MG63 (cell line): Measurements from ENCODE around the gene FADS2. TPM values are rescaled to one million over a fixed set of nuclear protein-coding genes. Genes with fewer than 3 reads are reported as not detected.
A peak's percentile ranks its signal among the peaks of the same experiment; 100 is the strongest.

Experiments
- DNase-seq: peaks from one replicate; pipeline ENCODE4 v3.0.0-alpha.2; 2020
- H3K27me3 ChIP-seq: fragments of 250-450 bp; sonication (Bioruptor Pico); 2 replicates; pipeline ENCODE4 v1.5.1; 2020; ENCODE audit warnings: mild to moderate bottlenecking, moderate library complexity
- H3K36me3 ChIP-seq: fragments of 250-450 bp; sonication (Bioruptor Pico); 2 replicates; pipeline ENCODE4 v1.5.1; 2020; ENCODE audit warnings: mild to moderate bottlenecking, moderate library complexity
- H3K4me3 ChIP-seq: fragments of 250-450 bp; sonication (Bioruptor Pico); 2 replicates; pipeline ENCODE4 v1.5.1; 2020; ENCODE audit warnings: mild to moderate bottlenecking, moderate library complexity
- H3K9me3 ChIP-seq: fragments of 250-450 bp; sonication (Bioruptor Pico); 2 replicates; pipeline ENCODE4 v1.5.1; 2020; ENCODE audit warnings: mild to moderate bottlenecking, moderate library complexity
- total RNA-seq: library from RNA; depleted of rRNA; stranded (reverse); fragments of >200 nt; shearing (Covaris generic); gene quantifications from 2 replicates; pipeline ENCODE4 v1.2.3, GENCODE V29; 2014; ENCODE audit warnings: low replicate concordance

Gene FADS2
- total RNA-seq, 1 experiment from 2014 or later = 22.6 TPM

GRCh38 chr11:61898247-61898582, 70.1 kb downstream of the FADS2 start:
- Histone ChIP-seq H3K36me3 (no peaks in the 10 kb centered on the region), H3K4me3 (no peak overlapping the region), H3K9me3 (no peaks in the 10 kb centered on the region), H3K27me3 (no peaks in the 10 kb centered on the region)
- no peak for DNase-seq

- Histone ChIP-seq H3K27me3 (no peaks in the 10 kb centered on the region), H3K36me3 (no peaks in the 10 kb centered on the region), H3K4me3 (no peak overlapping the region), H3K9me3 (no peaks in the 10 kb centered on the region)
- DNase-seq = peak; percentile 68
Observed at GRCh38 chr11:61899146-61899841, 71.2 kb downstream of the FADS2 start.

GRCh38 chr11:61900251-61900650, 72.2 kb downstream of the FADS2 start:
- Histone ChIP-seq H3K9me3 (no peaks in the 10 kb centered on the region), H3K36me3 (no peaks in the 10 kb centered on the region), H3K27me3 (no peaks in the 10 kb centered on the region), H3K4me3 (no peak overlapping the region)
- no peak for DNase-seq

- no peak for DNase-seq
- Histone ChIP-seq H3K4me3 (no peak overlapping the region), H3K27me3 (no peaks in the 10 kb centered on the region), H3K36me3 (no peaks in the 10 kb centered on the region), H3K9me3 (no peaks in the 10 kb centered on the region)
Observed at GRCh38 chr11:61901397-61901796, 73.3 kb downstream of the FADS2 start.

- Histone ChIP-seq H3K4me3 (no peak overlapping the region), H3K36me3 (no peaks in the 10 kb centered on the region), H3K27me3 (no peaks in the 10 kb centered on the region), H3K9me3 (no peaks in the 10 kb centered on the region)
- DNase-seq = no peak
Observed at GRCh38 chr11:61902313-61902712, 74.2 kb downstream of the FADS2 start.

- DNase-seq = no peak
- Histone ChIP-seq H3K9me3 (no peaks in the 10 kb centered on the region), H3K4me3 (no peak overlapping the region), H3K27me3 (no peaks in the 10 kb centered on the region), H3K36me3 (no peaks in the 10 kb centered on the region)
Observed at GRCh38 chr11:61903845-61904244, 75.7 kb downstream of the FADS2 start.

- no peak overlapping the region for H3K4me3 ChIP-seq
- H3K36me3 ChIP-seq = no peaks in the 10 kb centered on the region
Observed at GRCh38 chr11:61904539-61905048, 76.5 kb downstream of the FADS2 start.

GRCh38 chr11:61905067-61905696, 77.1 kb downstream of the FADS2 start:
- no peaks in the 10 kb centered on the region for H3K36me3 ChIP-seq
- no peak overlapping the region for H3K4me3 ChIP-seq
- H3K27me3 ChIP-seq = no peaks in the 10 kb centered on the region
- DNase-seq = no peak
- no peaks in the 10 kb centered on the region for H3K9me3 ChIP-seq

More at GRCh38 chr11:61904539-61905048, 76.5 kb downstream of the FADS2 start:
- Histone ChIP-seq H3K9me3 (no peaks in the 10 kb centered on the region), H3K27me3 (no peaks in the 10 kb centered on the region)
- no peak for DNase-seq

GRCh38 chr11:61905801-61906521, 77.9 kb downstream of the FADS2 start:
- Histone ChIP-seq H3K9me3 (no peaks in the 10 kb centered on the region), H3K27me3 (no peaks in the 10 kb centered on the region), H3K36me3 (no peaks in the 10 kb centered on the region), H3K4me3 (no peak overlapping the region)
- DNase-seq = no peak

GRCh38 chr11:61906522-61906909, 78.4 kb downstream of the FADS2 start:
- no peaks in the 10 kb centered on the region for H3K27me3 ChIP-seq
- no peak overlapping the region for H3K4me3 ChIP-seq
- no peak for DNase-seq
- no peaks in the 10 kb centered on the region for H3K9me3 ChIP-seq
- H3K36me3 ChIP-seq = no peaks in the 10 kb centered on the region

GRCh38 chr11:61907282-61907681, 79.2 kb downstream of the FADS2 start:
- Histone ChIP-seq H3K27me3 (no peaks in the 10 kb centered on the region), H3K4me3 (no peak overlapping the region), H3K9me3 (no peaks in the 10 kb centered on the region), H3K36me3 (no peaks in the 10 kb centered on the region)
- DNase-seq = no peak

- Histone ChIP-seq H3K36me3 (no peaks in the 10 kb centered on the region), H3K27me3 (no peaks in the 10 kb centered on the region), H3K9me3 (no peaks in the 10 kb centered on the region), H3K4me3 (no peak overlapping the region)
- DNase-seq = no peak
Observed at GRCh38 chr11:61907871-61908729, 80.0 kb downstream of the FADS2 start.

- Histone ChIP-seq H3K4me3 (no peak overlapping the region), H3K9me3 (no peaks in the 10 kb centered on the region), H3K36me3 (no peaks in the 10 kb centered on the region), H3K27me3 (no peaks in the 10 kb centered on the region)
- DNase-seq = no peak
Observed at GRCh38 chr11:61908730-61909316, 80.7 kb downstream of the FADS2 start.

- Histone ChIP-seq H3K27me3 (no peaks in the 10 kb centered on the region), H3K4me3 (no peak overlapping the region), H3K9me3 (no peaks in the 10 kb centered on the region), H3K36me3 (no peaks in the 10 kb centered on the region)
- DNase-seq = no peak
Observed at GRCh38 chr11:61910187-61911127, 82.4 kb downstream of the FADS2 start.

GRCh38 chr11:61911128-61911700, 83.1 kb downstream of the FADS2 start:
- no peaks in the 10 kb centered on the region for H3K9me3 ChIP-seq
- H3K27me3 ChIP-seq = no peaks in the 10 kb centered on the region
- H3K36me3 ChIP-seq = no peaks in the 10 kb centered on the region
- DNase-seq = no peak
- no peak overlapping the region for H3K4me3 ChIP-seq
